ENCODE measurements around the gene DIAPH3.

DNA sequence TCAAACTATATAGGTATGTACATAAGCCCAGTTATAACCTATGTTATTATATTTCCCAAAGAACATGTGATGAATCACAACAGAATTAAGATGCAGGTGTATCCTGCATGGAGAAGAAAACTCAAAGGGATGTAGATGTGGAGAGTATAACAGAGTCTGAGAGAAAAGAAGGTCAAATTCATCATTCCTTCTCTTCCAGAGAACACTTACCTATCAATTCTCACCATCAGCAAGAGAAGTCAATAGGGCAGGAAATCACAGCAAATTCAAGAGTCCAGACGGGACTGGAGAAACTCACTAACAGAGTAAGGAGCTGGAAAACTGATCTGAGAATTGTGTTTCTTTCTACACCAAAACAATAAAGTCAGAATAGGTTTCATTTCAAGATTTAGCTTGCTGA lies 28.4 kb downstream of the DIAPH3 start:
- TF ChIP-seq, protein P1, sequence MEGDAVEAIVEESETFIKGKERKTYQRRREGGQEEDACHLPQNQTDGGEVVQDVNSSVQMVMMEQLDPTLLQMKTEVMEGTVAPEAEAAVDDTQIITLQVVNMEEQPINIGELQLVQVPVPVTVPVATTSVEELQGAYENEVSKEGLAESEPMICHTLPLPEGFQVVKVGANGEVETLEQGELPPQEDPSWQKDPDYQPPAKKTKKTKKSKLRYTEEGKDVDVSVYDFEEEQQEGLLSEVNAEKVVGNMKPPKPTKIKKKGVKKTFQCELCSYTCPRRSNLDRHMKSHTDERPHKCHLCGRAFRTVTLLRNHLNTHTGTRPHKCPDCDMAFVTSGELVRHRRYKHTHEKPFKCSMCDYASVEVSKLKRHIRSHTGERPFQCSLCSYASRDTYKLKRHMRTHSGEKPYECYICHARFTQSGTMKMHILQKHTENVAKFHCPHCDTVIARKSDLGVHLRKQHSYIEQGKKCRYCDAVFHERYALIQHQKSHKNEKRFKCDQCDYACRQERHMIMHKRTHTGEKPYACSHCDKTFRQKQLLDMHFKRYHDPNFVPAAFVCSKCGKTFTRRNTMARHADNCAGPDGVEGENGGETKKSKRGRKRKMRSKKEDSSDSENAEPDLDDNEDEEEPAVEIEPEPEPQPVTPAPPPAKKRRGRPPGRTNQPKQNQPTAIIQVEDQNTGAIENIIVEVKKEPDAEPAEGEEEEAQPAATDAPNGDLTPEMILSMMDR (conservative IDR thresholded peaks at IDR 0.05; ENCODE audit: low read depth, low read length), result no peak
- no peak for TF ChIP-seq EZH2 (IDR thresholded peaks at IDR 0.05; ENCODE audit: borderline replicate concordance, low read depth, low read length, poor library complexity, severe bottlenecking)

Data from A673 (cell line).